ENCODE data around the gene SPATA31E1.

Gene SPATA31E1

GRCh38 chr9:87853876-87854579 lies 28.6 kb upstream of the SPATA31E1 start:
- TF ChIP-seq CSRNP3 (CRISPR knock-in tag; IDR thresholded peaks at IDR 0.05) (no peak), SNAI2 (CRISPR knock-in tag; IDR thresholded peaks at IDR 0.05) (no peak), TSHZ2 (CRISPR knock-in tag; IDR thresholded peaks at IDR 0.05) (no peak), ISL1 (CRISPR knock-in tag; IDR thresholded peaks at IDR 0.05) (no peak), GLIS3 (CRISPR knock-in tag; IDR thresholded peaks at IDR 0.05) (no peak), ZC3H10 (CRISPR knock-in tag; IDR thresholded peaks at IDR 0.05) (no peak), ZFP3 (CRISPR knock-in tag; IDR thresholded peaks at IDR 0.05) (no peak), CSDC2 (CRISPR knock-in tag; IDR thresholded peaks at IDR 0.05) (no peak), OSR1 (CRISPR knock-in tag; IDR thresholded peaks at IDR 0.05) (no peak), PPARA (CRISPR knock-in tag; IDR thresholded peaks at IDR 0.05; ENCODE audit: borderline replicate concordance) (no peak), CREB5 (CRISPR knock-in tag; IDR thresholded peaks at IDR 0.05; ENCODE audit: low read depth) (no peak), TCF4 (CRISPR knock-in tag; IDR thresholded peaks at IDR 0.05; ENCODE audit: borderline replicate concordance) (no peak), ZFP30 (CRISPR knock-in tag; IDR thresholded peaks at IDR 0.05) (no peak), BACH2 (CRISPR knock-in tag; IDR thresholded peaks at IDR 0.05; ENCODE audit: borderline replicate concordance) (no peak), ZNF565 (CRISPR knock-in tag; conservative IDR thresholded peaks at IDR 0.05; ENCODE audit: low read depth) (no peak), TOX (CRISPR knock-in tag; IDR thresholded peaks at IDR 0.05; ENCODE audit: borderline replicate concordance) (no peak), RARB (CRISPR knock-in tag; IDR thresholded peaks at IDR 0.05) (no peak)
- no peak for ATAC-seq

DNA sequence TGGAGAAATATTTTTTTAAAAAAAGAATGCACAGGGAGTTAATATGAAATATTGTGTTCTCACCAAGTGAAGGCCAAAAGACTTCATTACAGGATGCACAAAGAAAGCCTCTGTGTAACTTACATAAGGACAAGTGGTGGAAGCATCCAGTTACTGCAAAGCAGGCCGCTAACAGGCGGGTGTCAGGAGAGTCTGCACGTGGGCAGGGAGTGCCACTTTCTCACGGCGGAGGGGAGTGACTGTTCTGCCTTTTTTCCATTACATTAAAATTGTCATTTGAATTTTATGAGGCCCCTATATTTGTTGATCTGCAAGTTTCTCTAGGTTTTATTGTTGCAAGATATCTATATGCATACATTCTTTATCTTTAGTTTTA lies 28.1 kb upstream of the SPATA31E1 start:
- ATAC-seq, result no peak
- TF ChIP-seq TCF4 (CRISPR knock-in tag; IDR thresholded peaks at IDR 0.05; ENCODE audit: borderline replicate concordance) (no peak), ISL1 (CRISPR knock-in tag; IDR thresholded peaks at IDR 0.05) (no peak), PPARA (CRISPR knock-in tag; IDR thresholded peaks at IDR 0.05; ENCODE audit: borderline replicate concordance) (no peak), OSR1 (CRISPR knock-in tag; IDR thresholded peaks at IDR 0.05) (no peak), ZNF565 (CRISPR knock-in tag; conservative IDR thresholded peaks at IDR 0.05; ENCODE audit: low read depth) (no peak), ARNTL (CRISPR knock-in tag; IDR thresholded peaks at IDR 0.05; ENCODE audit: borderline replicate concordance, low read depth) (no peak), BACH2 (CRISPR knock-in tag; IDR thresholded peaks at IDR 0.05; ENCODE audit: borderline replicate concordance) (no peak), ZFP30 (CRISPR knock-in tag; IDR thresholded peaks at IDR 0.05) (no peak), TOX (CRISPR knock-in tag; IDR thresholded peaks at IDR 0.05; ENCODE audit: borderline replicate concordance) (no peak), RARB (CRISPR knock-in tag; IDR thresholded peaks at IDR 0.05) (no peak)
- TF ChIP-seq, protein P1, sequence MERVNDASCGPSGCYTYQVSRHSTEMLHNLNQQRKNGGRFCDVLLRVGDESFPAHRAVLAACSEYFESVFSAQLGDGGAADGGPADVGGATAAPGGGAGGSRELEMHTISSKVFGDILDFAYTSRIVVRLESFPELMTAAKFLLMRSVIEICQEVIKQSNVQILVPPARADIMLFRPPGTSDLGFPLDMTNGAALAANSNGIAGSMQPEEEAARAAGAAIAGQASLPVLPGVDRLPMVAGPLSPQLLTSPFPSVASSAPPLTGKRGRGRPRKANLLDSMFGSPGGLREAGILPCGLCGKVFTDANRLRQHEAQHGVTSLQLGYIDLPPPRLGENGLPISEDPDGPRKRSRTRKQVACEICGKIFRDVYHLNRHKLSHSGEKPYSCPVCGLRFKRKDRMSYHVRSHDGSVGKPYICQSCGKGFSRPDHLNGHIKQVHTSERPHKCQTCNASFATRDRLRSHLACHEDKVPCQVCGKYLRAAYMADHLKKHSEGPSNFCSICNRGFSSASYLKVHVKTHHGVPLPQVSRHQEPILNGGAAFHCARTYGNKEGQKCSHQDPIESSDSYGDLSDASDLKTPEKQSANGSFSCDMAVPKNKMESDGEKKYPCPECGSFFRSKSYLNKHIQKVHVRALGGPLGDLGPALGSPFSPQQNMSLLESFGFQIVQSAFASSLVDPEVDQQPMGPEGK (CRISPR knock-in tag; IDR thresholded peaks at IDR 0.05; ENCODE audit: borderline replicate concordance), result no peak

DNA sequence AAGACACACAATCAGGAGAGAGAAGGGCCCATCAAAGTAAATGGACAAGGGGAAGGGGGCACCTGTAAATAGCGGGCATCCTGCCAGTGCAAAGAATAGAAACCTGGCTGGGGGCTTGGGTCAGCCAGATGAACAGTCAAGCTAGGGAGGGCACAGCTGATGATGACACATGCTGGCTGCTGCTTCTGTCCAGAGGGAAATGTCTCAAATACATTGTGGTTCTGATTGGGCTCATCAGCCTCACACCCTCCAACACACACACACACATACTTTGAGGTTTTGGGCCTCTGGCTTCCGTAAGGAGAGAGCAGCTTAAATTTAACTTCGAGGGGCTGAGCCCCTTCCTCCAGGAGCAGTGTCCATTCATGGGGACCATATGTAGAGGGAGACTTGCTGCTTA lies 27.6 kb upstream of the SPATA31E1 start:
- ATAC-seq, result no peak
- no peak for TF ChIP-seq ZNF8 (CRISPR knock-in tag; IDR thresholded peaks at IDR 0.05)
- no peak for TF ChIP-seq RARB (CRISPR knock-in tag; IDR thresholded peaks at IDR 0.05)
- TF ChIP-seq ZFP3 (CRISPR knock-in tag; IDR thresholded peaks at IDR 0.05), result no peak
- no peak for TF ChIP-seq ISL1 (CRISPR knock-in tag; IDR thresholded peaks at IDR 0.05)
- TF ChIP-seq ZC3H10 (CRISPR knock-in tag; IDR thresholded peaks at IDR 0.05), result no peak
